HL-60/S4 treated with retinoic acid at 250 ng/mL for 4 days and 3 days (cell line): ENCODE results near the gene MYLK.

Experiments used
- in situ Hi-C: fragments of 300-500 bp; cut with MboI; formaldehyde crosslinking; loops from 2 replicates; pipeline ENCODE4 v1.7.0; 2022; ENCODE audit warnings: low sequenced_read_pairs

The MYLK gene

GRCh38 chr3:123683505-123684154 is 200.5 kb downstream of the MYLK start:
- in situ Hi-C loops: no loop called here

DNA sequence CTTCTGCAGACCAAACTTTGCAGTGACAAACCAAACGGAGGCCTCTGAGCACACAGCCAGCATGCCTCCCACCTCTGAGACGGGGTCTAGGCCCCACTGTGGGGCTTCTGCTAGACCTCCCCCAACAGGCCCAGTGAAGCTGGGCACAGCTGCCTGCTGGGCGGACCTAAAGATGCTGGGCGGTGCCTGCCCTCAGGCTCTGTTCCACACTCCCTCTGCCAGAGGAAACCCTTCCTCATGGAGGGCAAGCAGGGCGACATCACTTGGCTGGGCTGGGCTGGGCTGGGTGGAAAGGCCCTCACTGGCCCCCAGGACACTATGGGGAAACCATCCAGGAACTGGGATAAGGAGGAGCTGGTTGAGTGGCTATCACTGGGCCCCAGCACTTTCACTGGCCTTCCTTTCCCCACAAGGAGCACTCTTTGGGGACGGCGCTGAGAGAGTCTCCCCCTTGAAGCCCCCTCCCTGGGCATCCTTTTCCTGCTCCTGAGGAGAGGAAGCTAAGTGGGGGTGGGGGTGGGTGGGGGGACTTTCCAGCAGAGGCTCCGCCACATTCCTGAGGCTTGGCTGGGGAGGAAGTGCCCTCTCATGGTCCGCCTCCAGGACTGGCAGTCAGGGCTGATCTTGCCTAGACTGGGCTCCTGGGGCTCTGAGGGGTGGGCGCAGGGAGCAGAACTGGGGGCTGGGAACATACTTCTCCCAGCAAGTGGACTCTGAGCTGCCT is 201.2 kb downstream of the MYLK start:
- in situ Hi-C loops: no loop called here

DNA sequence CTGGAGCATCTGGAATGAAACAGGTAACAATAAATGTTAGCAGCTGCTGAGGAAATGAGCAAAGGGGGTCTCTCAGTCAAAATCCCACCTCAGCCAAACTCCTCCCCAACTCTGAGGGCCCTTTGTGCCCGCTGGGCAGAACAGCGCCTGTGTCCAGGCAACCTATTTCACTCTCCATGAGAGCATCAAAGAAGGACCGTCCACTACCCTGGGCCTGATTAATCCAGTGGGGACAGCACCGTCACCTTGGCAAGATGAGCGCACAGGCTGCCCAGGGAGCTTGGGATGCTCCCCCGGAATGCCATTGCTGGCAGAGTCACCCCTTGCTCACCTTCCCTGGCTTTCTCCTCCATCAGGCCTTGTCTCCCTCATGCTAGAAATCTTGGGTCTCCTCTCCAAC is 201.8 kb downstream of the MYLK start:
- in situ Hi-C loops: no loop called here

GRCh38 chr3:123679712-123680386 is 204.3 kb downstream of the MYLK start:
- in situ Hi-C loops: no loop called here

GRCh38 chr3:123678108-123678511 is 206.0 kb downstream of the MYLK start:
- in situ Hi-C loops: no loop called here

- in situ Hi-C loops: no loop called here
Measured at GRCh38 chr3:123672429-123673146, 211.5 kb downstream of the MYLK start.

DNA sequence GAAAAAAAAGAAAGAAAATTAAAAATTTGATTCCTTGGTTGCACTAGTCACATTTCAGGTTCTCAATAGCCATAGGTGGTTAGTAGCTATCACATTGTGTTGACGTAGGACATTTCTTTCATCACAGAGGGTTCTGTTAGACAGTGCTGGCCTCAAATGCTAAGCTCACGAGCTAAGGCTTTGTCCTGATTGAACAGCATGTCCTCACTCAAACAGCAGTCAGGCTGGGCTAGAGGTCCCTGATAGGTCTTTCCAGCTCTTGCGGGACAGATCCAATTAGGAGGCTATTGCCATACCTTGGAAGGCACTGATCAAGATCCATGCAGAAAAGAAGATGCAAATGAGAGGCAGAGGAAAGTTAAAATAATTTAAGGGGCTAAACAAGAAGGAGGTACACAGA is 213.4 kb downstream of the MYLK start:
- in situ Hi-C loops: no loop called here

- in situ Hi-C loops: no loop called here
Measured at GRCh38 chr3:123668906-123669305, 215.2 kb downstream of the MYLK start.

DNA sequence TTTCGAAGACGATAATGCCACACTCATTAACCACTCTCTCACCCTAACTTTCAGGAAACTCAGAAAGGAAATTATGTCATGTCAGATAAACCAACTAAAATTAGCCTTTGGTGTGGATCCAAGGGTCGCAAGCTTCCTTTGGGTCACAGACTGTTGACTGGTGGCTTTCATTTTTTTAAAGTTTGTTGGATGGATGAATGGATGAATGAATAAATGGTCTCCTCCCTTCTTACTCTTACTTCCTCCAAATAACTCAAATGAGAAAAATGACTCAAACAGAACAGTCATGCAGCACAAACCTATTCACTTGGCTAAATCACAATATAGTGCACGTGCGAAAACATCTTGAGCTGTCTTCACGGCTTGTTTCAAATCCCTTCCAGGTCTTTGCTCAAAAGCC is 216.3 kb downstream of the MYLK start:
- in situ Hi-C loops: no loop called here

- in situ Hi-C loops: no loop called here
Measured at GRCh38 chr3:123664753-123665152, 219.4 kb downstream of the MYLK start.

- in situ Hi-C loops: no loop called here
Measured at GRCh38 chr3:123663977-123664376, 220.2 kb downstream of the MYLK start.

GRCh38 chr3:123661973-123662372 is 222.2 kb downstream of the MYLK start:
- in situ Hi-C loops: no loop called here

DNA sequence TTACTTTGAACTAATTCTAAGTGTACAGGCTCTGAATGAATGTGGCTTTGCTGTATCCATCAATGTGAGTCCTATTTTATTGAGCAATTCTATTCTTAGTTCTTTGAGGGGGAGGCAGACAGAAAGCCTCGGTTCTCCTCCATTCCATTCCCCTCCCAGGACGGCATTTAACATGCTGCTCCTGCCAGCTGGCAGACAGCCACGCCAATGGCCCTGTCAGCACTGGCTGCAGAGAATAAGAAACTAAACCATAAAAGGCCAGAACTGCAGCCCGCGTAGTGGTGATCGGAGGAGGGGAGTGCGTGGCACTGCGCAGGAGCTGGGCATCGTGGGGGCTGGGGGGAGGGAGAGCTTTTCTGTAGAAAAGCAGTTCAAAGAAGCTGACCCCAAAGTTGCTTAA is 223.2 kb downstream of the MYLK start:
- in situ Hi-C loops: no loop called here

DNA sequence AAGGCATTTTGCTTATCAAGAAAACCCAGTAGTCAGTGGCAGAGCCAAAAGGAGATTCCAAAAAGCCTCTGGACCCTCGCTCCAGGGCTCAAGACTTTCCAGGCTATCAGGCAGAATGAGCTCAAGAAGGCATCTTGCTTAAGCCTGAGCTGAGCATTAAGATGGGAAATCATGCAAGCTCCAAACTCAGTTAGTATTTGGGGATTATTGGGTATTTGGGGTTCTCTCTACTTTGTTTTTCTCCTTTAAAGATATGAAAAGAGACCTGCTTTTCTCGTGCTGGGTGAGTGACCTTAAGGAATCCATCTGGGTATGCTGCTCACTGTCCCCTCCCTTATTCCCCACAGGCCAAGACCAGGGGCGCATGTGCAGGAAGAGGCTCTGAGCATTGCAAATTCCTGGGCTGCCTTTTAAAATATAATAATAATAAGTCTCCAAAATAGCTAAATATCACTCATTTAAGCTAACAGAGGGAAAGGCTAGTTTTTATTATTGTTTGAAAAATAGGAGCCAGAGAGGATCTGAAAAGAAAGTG is 223.9 kb downstream of the MYLK start:
- in situ Hi-C loops: no loop called here

GRCh38 chr3:123658852-123659206 is 225.3 kb downstream of the MYLK start:
- in situ Hi-C loops: no loop called here

GRCh38 chr3:123658118-123658851 is 225.8 kb downstream of the MYLK start:
- in situ Hi-C loops: no loop called here

DNA sequence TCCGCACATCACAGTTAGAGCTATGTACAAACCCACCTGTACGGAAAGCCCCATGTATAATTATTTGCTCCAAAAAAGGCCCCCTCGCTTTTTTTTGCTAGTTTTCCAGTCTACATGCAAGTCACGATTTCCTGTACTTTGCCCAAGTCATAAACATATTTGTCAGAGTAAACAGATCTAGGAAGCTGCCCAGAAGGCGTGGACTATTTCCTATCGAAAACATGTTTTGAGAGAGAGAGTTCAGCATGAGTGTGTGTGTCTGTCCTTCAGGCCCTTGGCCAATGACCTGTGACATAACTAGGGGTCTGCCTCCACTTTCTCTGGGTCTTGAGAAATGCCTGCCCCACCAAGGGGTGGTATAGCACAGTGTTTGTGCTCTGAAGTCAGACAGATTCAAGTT is 226.6 kb downstream of the MYLK start:
- in situ Hi-C loops: no loop called here

GRCh38 chr3:123657111-123657510 is 227.0 kb downstream of the MYLK start:
- in situ Hi-C loops: no loop called here

GRCh38 chr3:123656691-123657090 is 227.4 kb downstream of the MYLK start:
- in situ Hi-C loops: no loop called here

- in situ Hi-C loops: no loop called here
Measured at GRCh38 chr3:123656274-123656673, 227.9 kb downstream of the MYLK start.

DNA sequence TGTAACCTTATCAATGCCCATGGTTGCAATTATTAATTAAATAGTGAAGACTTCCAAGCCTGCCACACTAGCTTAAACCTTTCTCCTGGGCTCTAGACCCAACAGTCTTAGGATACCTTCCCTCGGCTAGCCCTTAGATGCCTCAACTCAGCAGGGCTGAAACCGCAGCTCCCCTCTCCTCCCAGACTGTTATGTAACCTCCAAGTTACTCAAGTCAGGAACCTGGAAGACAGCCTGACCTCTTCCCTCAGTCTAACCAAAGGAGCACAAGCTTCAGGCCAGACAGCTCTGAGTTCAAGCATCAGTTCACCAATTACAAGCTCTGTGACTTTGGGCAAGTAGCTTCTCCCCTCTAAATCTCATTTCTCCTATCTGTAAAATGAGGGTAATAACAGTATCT is 228.7 kb downstream of the MYLK start:
- in situ Hi-C loops: no loop called here
